SIG-M5 (cell line): Measurements from ENCODE around the gene CDC26.
"Not testable (repeated sequence)": the region's sequence is repeated elsewhere in the genome, so short reads cannot be mapped to it uniquely, and the experiment has no call there.

ENCODE experiments used
- DNase-seq: peaks from one replicate; lab custom pipeline; 2025; lab: John Stamatoyannopoulos, UW

The CDC26 gene

GRCh38 chr9:113238202-113238858 is 37.0 kb downstream of the CDC26 start:
- DNase-seq, result no peak

GRCh38 chr9:113237026-113237425 is 38.3 kb downstream of the CDC26 start:
- no peak for DNase-seq

GRCh38 chr9:113235701-113236255 is 39.6 kb downstream of the CDC26 start:
- not testable (repeated sequence) for DNase-seq

- no peak for DNase-seq
These were observed 43.7 kb downstream of the CDC26 start for GRCh38 chr9:113231701-113232100.

- DNase-seq, result no peak
These were observed 47.2 kb downstream of the CDC26 start for GRCh38 chr9:113228130-113228665.

GRCh38 chr9:113227436-113227835 is 47.9 kb downstream of the CDC26 start:
- DNase-seq, result no peak

GRCh38 chr9:113223963-113224362 is 51.4 kb downstream of the CDC26 start:
- no peak for DNase-seq

GRCh38 chr9:113222482-113222841 is 52.9 kb downstream of the CDC26 start:
- no peak for DNase-seq

GRCh38 chr9:113221800-113222481 is 53.4 kb downstream of the CDC26 start:
- DNase-seq, result no peak

- DNase-seq, result peak; percentile 82
These were observed 54.2 kb downstream of the CDC26 start, which contains the start of the genes FKBP15 and SLC31A1 for GRCh38 chr9:113221003-113221799. TSS of gene FKBP15 (minus strand) at chr9:113221277. CDS start at chr9:113221243, 34 bp downstream. TSS of gene SLC31A1 (plus strand) at chr9:113221544. CDS start at chr9:113256149, 34,605 bp downstream.

- no peak for DNase-seq
These were observed 54.8 kb downstream of the CDC26 start for GRCh38 chr9:113220467-113221002.

GRCh38 chr9:113219969-113220368 is 55.4 kb downstream of the CDC26 start:
- DNase-seq, result no peak

- DNase-seq, result peak; percentile 35
These were observed 56.0 kb downstream of the CDC26 start for GRCh38 chr9:113219186-113219936.
